GM18526 (cell line): ENCODE data around the gene FAM53B.

ENCODE experiments used
- POLR2A ChIP-seq: IDR thresholded peaks from 3 replicates; pipeline ENCODE4 v1.6.1; 2011; ENCODE audit not compliant: insufficient read length; ENCODE audit errors: extremely low read depth

FAM53B gene

DNA sequence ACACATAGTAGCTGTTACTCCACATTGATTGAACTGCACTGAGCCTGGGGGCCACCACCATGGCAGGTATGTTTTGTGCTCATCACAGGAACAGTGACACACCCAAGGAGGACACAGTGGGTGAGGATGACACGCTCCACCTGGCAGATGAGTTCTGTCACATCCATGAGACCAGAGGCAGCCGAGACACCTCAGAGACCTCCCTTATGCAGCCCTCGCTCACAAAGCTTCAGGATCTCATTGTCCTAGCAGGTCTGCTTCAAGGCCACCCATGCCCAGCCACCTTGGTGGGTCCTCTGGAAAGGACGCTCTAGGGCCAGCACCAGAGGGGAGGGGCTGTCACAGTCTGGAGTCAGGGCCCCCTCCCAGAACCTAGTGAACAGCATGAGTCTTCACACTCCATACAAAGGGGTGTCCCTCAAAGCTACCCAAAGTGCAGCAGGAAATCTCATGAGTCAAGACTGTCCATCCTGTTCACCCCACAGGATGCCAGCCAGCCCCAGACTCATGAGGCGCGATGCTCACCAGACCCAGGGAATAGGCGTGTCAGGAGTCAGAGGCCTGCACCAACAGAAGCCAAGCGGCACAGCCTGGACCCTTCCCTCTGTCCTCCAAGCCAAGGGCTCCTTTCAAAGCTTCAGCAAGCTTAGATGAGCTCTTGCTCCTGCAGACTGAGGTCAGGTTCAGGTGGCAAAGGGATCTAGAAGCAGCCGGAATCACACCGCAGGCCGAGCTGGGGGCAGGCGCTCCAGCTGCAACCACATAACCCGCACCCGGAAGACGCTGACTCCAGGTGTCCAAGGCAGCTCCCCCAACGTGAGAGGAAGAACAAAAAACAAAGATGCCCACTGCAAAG lies 9.6 kb downstream of the FAM53B start:
- TF ChIP-seq POLR2A, result no peak

DNA sequence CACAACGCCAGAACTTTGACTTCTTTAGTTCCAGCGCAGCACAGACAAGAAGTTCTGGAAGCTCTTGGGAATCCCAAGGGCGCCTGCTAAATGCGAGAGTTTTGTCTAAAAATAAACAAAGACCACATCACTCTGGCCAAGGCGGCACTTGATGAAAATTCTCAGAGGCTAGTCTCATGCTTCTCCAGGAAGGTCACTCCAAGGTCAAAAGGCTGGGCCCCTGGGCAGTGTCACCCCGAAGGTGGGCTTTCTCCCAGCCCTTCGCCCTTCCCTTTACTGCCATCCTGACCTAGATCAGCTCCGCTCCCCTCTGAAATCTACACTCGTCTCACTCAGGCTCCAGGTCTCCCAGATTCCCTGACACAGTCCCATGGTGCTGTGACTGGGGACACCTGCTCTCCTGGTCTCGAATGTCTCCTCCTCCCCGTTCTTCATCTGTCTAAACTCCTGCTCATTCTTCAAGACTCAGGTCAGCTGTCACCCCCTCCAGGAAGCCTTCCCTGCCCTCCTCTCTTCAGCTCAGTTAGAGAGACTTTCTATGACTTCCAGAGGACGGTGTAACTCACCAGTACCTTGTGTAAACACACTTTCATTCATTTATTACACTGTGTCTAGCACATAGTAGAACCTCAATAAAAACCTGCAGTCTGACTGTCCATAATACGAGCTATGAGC lies 10.5 kb downstream of the FAM53B start:
- TF ChIP-seq POLR2A, result no peak

DNA sequence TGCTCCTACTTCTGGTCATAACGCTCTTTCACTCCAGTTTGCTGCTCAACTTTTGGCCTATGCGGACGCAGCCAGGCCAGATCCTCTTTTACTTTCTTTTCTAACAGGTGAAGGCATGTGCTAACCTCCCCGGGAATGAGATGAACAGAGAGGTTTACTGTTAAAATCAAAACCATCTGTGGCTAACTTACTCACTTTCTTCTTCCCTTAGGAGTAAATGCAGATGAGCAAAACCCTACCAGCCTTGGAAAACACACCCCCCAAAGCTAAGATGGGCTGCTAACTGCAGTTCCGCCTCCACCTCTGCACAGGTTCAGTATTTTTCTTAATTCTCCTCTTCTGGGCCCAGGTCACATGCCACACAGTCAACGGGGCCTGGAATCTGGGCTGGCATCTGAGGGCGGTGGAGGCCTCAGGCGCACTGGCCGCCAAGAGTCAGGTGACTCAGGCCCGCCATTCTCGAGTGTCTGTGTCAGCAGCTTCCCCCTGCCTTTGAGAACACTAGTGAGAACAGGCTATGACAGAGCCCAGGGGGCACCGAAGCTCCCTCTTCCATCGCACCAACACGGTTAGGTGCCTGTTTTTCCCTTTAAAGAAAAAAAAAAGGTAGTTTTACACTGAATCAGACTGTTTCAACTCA lies 11.1 kb downstream of the FAM53B start:
- peak; percentile 20 for TF ChIP-seq POLR2A

DNA sequence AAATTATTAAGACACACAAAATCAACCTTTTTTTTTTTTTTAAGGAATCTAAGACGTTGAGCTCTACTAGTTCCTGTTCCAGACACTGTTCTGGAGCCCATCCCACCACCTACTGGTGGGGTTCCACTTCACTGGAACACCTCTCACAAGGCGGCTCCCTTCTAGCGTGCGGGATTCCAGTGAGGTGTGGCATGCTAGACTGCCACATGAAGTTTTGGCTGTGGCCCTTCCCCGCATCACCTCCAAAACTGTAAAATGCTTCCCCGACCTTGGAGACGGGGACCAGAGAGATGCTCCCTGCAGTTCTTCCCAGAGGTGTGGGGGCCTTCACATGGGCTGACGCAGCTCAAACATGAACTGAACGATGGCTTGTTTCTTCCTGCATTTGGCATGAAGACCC lies 12.6 kb downstream of the FAM53B start:
- TF ChIP-seq POLR2A, result no peak

DNA sequence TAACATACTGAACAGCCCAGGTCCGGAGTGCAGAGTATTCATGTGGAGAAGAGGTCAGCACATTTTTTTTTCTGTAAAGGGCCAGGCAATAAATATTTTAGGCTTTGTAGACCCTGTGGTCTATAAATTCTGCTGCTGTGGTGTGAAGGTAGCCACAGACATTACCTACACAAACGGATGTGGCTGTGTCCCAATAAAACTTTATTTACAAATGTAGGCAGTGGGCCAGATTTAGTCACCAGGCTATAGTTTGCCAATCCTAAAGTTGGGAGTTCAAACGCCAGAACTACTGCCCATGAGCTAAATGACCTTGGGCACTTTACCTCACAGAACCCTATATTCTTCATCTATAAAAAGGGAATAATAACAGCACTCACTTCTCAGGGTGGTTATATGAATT lies 13.4 kb downstream of the FAM53B start:
- no peak for TF ChIP-seq POLR2A

DNA sequence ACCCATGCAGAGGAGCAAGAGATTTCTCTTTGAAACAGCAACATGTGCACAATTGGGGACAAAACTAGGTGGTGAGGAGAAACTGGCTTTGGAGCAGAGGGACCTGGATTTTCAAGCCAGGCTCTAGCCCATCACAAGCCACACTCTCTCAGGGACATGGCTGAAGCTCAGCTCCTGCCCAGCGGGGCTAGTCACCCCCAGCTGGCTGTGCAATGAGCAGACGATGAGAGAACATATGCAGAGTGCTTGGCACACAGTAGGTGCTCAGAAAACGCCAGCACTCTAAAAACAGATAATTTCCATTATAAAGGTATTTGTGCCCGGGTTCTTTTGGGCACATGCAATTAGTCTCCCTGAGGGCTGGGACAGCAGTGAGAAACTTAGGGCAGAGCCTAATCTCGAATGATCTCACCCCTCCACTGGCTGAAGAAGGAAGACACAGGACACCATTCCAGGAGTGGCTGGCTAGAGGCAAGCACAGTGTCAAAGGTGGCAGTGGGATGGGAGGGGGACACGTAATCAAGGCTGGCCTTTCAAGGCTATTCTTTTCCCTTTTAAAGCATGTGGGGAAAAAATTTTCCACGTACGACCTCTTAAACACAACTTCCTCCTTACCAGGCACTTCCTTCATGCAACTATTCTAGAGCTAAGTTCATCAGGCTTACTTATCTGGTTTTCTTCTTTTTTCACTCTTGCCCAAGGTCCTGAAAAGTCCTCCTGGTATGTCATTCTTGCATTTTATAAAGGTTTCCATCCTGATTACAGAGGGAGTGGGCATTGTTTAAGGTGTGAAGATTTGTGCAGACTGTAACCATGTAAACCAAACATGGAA lies 15.1 kb downstream of the FAM53B start:
- no peak for TF ChIP-seq POLR2A

DNA sequence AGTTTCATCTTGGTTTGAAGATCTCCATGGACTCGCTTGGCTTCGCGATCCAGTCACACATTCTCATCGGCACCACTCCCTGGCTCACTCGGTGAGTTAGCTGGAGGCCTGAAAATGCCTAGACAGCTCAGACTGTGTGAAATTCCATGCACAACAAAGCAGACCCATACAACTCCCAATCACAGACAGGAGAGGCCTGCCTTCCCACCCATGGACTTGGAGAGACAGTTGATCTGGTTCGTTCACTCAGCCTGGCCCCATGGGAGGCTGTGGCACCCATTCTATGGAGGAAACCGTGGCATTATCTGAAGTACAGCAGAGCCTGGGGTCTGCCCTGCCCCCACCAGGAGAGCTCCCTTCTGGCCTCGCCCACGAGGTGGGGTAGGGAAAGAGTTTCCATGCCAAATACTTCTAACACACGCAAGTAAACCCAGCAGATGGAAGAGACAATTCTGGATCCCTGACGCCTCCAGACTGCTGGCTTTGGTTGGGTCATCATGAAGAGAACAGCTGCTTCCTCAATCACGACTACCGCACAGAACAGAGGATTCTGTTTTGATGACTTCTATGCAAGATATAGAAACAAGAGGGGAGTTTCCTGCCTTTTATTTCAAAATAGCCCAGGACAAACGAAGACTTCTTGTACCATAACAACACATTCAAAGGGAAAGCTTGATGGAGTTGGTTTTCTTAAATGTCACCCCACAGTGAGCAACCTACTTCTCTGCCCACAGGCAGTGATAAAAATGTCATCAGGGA lies 15.9 kb downstream of the FAM53B start:
- TF ChIP-seq POLR2A, result no peak

DNA sequence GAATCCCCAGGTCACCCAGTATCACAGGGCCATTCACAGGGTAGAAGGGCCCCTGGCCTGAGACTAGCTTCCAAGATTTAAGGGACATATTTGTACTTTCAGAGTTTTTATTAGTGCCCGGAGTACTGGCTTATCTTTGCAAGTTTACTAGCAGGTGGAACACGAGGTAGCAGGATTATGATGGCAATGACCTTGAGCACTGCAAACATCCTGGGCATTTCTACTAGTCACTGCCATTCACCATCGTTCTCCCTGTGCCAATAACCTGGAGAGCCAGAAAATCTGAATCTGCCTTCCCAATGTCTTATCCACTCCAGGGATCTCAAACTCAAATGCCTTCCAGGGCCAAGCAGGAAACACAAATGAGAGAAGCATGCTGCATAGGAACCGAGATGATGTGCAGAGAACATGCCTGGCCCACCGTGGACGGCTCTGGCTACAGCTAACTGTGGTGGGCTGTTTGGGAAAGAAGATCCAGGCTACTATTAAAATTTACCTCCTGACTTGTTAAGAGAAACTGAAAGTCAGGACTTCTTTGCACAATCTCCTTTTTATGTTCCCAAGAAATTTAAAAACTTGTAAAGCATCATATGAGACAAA lies 16.7 kb downstream of the FAM53B start:
- no peak for TF ChIP-seq POLR2A

DNA sequence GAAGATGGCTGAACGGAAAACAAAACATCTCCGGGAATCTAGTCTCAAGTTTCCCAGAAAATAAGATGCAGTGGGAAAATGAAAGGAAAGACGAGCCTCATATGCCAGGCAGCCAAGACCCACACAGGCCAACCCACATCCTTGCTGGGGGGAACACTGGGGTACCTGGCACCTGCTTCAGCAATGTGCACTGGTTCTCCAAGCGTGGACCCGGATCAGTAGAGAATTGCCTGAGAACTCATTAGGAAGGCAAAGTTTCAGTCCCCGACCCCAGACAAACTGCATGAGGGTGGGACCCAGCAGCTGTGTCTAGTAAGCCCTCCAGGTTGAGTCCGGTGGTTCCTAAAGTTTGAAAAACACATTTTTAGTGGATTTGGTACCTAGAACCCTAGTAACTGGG lies 18.4 kb downstream of the FAM53B start:
- TF ChIP-seq POLR2A, result no peak

DNA sequence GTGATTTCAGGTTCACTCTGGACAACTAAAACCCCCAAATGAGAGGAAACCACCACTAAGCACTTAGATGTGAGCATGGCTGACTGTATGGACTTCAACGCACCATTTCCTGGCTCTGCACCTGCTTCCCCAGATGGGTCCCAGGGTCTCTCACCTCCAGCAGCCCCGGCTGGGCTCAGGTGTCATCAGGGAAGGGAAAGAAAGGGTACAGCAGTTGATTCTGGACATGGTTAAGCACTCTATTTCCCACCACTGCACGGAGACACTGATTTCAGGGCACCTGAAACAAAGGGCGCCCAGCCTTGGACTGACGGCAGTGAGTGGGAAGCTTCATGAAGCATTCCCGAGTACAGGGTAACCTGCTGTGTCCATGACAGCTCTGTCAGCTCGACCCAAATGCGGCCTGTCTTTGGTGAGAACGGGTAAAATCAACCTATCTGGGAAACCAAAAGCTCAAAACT lies 19.0 kb downstream of the FAM53B start:
- no peak for TF ChIP-seq POLR2A

DNA sequence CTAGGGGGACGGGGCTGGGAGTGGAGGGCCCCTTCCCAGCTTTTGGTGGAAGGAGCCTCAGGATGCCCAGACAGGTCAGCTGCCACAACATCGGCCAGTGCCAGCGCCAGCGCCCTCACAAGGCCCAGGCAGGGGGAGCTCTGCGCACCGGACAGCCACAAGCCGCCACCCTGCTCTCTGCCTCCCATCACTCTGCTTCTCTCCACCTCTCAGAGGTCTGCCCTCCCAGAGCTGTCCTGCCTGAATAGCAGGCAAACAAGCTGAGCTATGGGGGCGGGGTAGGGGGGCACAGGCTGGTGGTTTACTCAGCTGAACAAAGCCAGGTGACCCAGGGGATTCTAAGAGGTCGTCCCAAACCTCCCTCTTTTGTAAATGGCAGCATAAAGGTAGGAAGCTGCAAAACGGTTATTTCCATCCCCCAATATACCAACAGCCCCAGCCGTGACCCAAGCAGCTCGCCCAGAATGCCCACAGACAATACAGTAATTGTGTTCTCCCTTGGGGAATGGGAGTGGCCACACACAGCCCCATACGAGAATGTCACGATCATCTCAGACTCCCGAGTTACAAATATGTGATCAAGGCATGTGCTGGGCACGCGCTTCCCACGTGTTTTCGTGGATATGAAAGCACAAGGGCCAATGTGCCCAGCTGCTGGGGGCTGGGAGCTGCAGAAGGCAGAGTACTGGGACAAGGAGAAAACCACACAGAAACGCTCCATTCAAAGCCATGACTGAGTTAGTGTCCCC lies 19.7 kb downstream of the FAM53B start:
- TF ChIP-seq POLR2A, result no peak

DNA sequence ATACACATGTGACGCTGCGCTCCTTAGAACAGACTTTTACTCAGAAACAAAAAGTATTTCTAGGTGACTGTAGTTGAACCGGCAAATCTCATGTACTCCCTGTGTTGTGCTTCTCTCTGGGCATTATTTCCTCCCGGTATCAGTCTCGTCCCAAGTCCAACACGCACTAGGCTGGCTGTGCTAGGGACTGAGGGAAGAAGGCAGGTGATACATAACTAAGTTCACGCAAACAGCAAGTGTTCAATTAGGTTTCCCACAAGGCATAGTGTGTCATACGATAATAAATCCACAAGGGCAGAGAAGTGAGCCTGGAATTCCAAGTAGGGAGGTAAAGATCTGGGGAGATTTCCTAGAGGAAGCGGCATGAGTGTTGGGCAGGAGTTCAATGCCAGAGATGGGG lies 20.4 kb downstream of the FAM53B start:
- no peak for TF ChIP-seq POLR2A
